Adrenal gland (tissue), 5 donors: ENCODE measurements around the gene MRGPRF.

Experiments used
- POLR2A ChIP-seq, 2 donors: fragments of 450-650 bp; IDR thresholded peaks; one replicate each; pipeline ENCODE4 v1.6.1; 2017; ENCODE audit warnings: antibody characterized with exemption in 2 of 2, mild to moderate bottlenecking in 2 of 2, moderate library complexity in 1 of 2
- TF ChIP-seq, protein P1 (sequence below), 6 experiments: fragments of 450-650 bp in 4 of 6; fragments of 200-600 bp in 2 of 6; sonication (generic) in 1 of 6; IDR thresholded peaks; 1 replicate in 5 of 6; 2 replicates in 1 of 6; pipeline versions ENCODE4 v1.5.1 to v1.8.0; 2016 to 2021; ENCODE audit warnings: antibody characterized with exemption in 6 of 6, mild to moderate bottlenecking in 2 of 6, moderate library complexity in 1 of 6
- donor health status: DM: no; HTN: no; CAD: no.

DNA sequence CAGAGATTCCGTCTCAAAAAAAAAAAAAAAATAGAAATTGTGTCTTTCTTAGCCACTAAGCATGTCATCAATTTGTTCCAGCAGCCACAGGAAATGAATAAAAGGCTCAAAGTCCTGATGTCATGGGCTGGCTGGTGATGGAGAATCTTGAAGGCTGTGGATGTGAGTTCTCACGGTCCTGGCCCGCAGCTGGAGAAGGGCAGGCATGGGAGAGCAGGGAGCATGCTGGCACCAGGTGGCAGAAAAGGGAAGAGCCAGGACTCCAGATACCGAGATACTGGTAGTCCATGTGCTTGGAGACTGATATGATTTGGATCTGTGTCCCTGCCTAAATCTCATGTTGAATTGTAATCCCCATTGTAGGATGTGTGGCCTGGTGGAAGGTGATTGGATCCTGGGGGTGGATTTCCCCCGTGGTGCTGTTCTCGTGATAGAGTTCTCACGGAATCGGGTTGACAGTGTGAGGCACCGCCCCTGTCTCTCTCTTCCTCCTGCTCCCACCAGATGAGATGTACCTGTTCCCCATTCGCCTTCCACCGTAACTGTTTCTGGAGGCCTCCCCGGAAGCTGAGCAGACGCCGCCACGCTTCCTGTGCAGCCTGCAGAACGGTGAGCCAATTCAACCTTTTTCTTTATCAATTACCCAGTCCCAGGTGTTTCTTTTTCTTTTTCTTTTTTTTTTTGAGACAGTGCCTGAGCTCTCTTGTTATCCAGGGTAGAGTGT lies 50.4 kb downstream of the MRGPRF start:
- TF ChIP-seq, protein P1, sequence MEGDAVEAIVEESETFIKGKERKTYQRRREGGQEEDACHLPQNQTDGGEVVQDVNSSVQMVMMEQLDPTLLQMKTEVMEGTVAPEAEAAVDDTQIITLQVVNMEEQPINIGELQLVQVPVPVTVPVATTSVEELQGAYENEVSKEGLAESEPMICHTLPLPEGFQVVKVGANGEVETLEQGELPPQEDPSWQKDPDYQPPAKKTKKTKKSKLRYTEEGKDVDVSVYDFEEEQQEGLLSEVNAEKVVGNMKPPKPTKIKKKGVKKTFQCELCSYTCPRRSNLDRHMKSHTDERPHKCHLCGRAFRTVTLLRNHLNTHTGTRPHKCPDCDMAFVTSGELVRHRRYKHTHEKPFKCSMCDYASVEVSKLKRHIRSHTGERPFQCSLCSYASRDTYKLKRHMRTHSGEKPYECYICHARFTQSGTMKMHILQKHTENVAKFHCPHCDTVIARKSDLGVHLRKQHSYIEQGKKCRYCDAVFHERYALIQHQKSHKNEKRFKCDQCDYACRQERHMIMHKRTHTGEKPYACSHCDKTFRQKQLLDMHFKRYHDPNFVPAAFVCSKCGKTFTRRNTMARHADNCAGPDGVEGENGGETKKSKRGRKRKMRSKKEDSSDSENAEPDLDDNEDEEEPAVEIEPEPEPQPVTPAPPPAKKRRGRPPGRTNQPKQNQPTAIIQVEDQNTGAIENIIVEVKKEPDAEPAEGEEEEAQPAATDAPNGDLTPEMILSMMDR (IDR thresholded peaks at IDR 0.05), result no peak
- TF ChIP-seq POLR2A (IDR thresholded peaks at IDR 0.05), result no peak
